ENCODE data around the gene CDR2L. TPM values are rescaled to one million over a fixed set of nuclear protein-coding genes. Genes with fewer than 3 reads are reported as not detected.

The CDR2L gene
- total and polyA plus RNA-seq, 2 experiments from 2014 or later = 8.0 to 16.4 TPM

DNA sequence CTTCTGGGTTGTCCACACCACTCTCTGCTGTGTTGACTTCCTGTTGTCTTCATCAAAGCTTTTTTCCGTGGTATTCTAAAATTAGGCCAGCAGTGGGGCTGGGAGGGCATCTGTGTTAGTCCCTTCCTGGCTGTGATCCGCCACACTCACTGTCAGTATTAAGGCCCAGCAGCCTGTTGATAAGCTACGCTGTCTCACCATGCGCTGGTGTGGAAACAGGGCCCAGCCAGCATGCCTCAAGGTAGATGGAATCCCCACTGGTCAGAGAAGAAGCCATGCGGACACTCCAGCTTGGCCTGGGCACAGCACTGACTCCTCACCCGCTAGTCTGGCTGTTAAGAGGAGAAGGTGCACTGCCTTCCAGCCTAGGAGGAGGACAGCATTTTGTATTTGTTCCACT lies 11.4 kb downstream of the CDR2L start:
- peaks cover 6% of the 10 kb centered on the region for H3K4me1 ChIP-seq (ENCODE audit: low read depth)

DNA sequence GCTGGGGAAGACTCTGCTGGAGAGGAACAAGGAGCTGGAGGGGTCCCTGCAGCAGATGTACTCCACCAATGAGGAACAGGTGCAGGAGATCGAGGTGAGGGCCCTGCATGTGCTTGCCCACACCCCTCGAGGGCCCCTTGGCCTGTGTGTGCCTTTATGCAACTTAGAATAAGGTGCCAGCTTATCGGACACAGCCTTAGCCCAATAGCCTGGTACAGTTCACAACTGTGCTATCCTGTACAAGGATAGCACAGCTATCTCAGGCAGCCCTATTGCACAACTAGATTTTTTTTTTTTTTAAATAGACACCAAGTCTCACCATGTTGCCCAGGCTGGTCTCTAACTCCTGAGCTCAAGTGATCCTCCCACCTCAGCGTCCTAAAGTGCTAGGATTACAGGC lies 12.1 kb downstream of the CDR2L start:
- peaks cover 6% of the 10 kb centered on the region for H3K4me1 ChIP-seq (ENCODE audit: low read depth)
- H3K27ac ChIP-seq = peak overlapping the region; percentile 5
- TF ChIP-seq, protein P1, sequence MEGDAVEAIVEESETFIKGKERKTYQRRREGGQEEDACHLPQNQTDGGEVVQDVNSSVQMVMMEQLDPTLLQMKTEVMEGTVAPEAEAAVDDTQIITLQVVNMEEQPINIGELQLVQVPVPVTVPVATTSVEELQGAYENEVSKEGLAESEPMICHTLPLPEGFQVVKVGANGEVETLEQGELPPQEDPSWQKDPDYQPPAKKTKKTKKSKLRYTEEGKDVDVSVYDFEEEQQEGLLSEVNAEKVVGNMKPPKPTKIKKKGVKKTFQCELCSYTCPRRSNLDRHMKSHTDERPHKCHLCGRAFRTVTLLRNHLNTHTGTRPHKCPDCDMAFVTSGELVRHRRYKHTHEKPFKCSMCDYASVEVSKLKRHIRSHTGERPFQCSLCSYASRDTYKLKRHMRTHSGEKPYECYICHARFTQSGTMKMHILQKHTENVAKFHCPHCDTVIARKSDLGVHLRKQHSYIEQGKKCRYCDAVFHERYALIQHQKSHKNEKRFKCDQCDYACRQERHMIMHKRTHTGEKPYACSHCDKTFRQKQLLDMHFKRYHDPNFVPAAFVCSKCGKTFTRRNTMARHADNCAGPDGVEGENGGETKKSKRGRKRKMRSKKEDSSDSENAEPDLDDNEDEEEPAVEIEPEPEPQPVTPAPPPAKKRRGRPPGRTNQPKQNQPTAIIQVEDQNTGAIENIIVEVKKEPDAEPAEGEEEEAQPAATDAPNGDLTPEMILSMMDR (IDR thresholded peaks at IDR 0.05; ENCODE audit: low read depth, low read length) = no peak
- H3K9me3 ChIP-seq (ENCODE audit: low read depth) = no peaks in the 10 kb centered on the region
- no peak overlapping the region for H3K4me3 ChIP-seq
- no peak for DNase-seq (ENCODE audit: low read depth in 1 of 2, low spot score in 1 of 2)
- no peaks in the 10 kb centered on the region for H3K27me3 ChIP-seq
- H3K36me3 ChIP-seq = peaks cover 4% of the 10 kb centered on the region

More for the DNA sequence above, 11.4 kb downstream of the CDR2L start:
- Histone ChIP-seq H3K27me3 (no peaks in the 10 kb centered on the region), H3K9me3 (ENCODE audit: low read depth) (no peaks in the 10 kb centered on the region), H3K4me3 (no peak overlapping the region), H3K36me3 (peaks cover 4% of the 10 kb centered on the region), H3K27ac (peak overlapping the region; percentile 84)
- DNase-seq (ENCODE audit: low read depth in 1 of 2, low spot score in 1 of 2) = peak in 1 of 2 donors; percentile 30
- TF ChIP-seq, protein P1 (IDR thresholded peaks at IDR 0.05; ENCODE audit: low read depth, low read length) = no peak

- DNase-seq (ENCODE audit: low read depth in 1 of 2, low spot score in 1 of 2) = no peak
- TF ChIP-seq, protein P1 (IDR thresholded peaks at IDR 0.05; ENCODE audit: low read depth, low read length) = no peak
- Histone ChIP-seq H3K9me3 (ENCODE audit: low read depth) (no peaks in the 10 kb centered on the region), H3K4me1 (ENCODE audit: low read depth) (peaks cover 6% of the 10 kb centered on the region), H3K4me3 (no peak overlapping the region), H3K27ac (no peak overlapping the region), H3K27me3 (no peaks in the 10 kb centered on the region), H3K36me3 (peaks cover 4% of the 10 kb centered on the region)
These were observed 14.7 kb downstream of the CDR2L start for GRCh38 chr17:75001915-75002843.

- no peak for DNase-seq (ENCODE audit: low read depth in 1 of 2, low spot score in 1 of 2)
- TF ChIP-seq, protein P1 (IDR thresholded peaks at IDR 0.05; ENCODE audit: low read depth, low read length) = no peak
These were observed 15.9 kb downstream of the CDR2L start for GRCh38 chr17:75003070-75003956.

GRCh38 chr17:75003957-75004355 lies 16.5 kb downstream of the CDR2L start:
- Histone ChIP-seq H3K4me1 (ENCODE audit: low read depth) (no peaks in the 10 kb centered on the region), H3K36me3 (peaks cover 4% of the 10 kb centered on the region), H3K9me3 (ENCODE audit: low read depth) (no peaks in the 10 kb centered on the region), H3K27ac (no peak overlapping the region), H3K4me3 (no peak overlapping the region), H3K27me3 (no peaks in the 10 kb centered on the region)
- DNase-seq (ENCODE audit: low read depth in 1 of 2, low spot score in 1 of 2) = no peak
- TF ChIP-seq, protein P1 (IDR thresholded peaks at IDR 0.05; ENCODE audit: low read depth, low read length) = no peak

More at GRCh38 chr17:75003070-75003956, 15.9 kb downstream of the CDR2L start:
- H3K9me3 ChIP-seq (ENCODE audit: low read depth) = no peaks in the 10 kb centered on the region
- H3K27me3 ChIP-seq = no peaks in the 10 kb centered on the region
- peaks cover 4% of the 10 kb centered on the region for H3K36me3 ChIP-seq
- no peak overlapping the region for H3K4me3 ChIP-seq
- no peak overlapping the region for H3K27ac ChIP-seq
- peaks cover 3% of the 10 kb centered on the region for H3K4me1 ChIP-seq (ENCODE audit: low read depth)

Measured in cardiac muscle cell (in vitro differentiated cells and primary cell).